Colonic mucosa (tissue), 4 donors: ENCODE data around the gene LLPH. TPM values are rescaled to one million over a fixed set of nuclear protein-coding genes. Genes with fewer than 3 reads are reported as not detected.

Source experiments
- DNase-seq: peaks from one replicate; pipeline ENCODE4 v3.0.0-alpha.2; 2020
- H3K27ac ChIP-seq: fragments of 200-600 bp; one replicate; pipeline ENCODE4 v1.8.0; 2021
- H3K27me3 ChIP-seq: fragments of 200-600 bp; one replicate; pipeline ENCODE4 v1.8.0; 2021
- H3K36me3 ChIP-seq: fragments of 200-600 bp; one replicate; pipeline ENCODE4 v1.8.0; 2021
- H3K4me1 ChIP-seq: fragments of 200-600 bp; one replicate; pipeline ENCODE4 v1.8.0; 2021; ENCODE audit warnings: mild to moderate bottlenecking
- H3K4me3 ChIP-seq: fragments of 200-600 bp; one replicate; pipeline ENCODE4 v1.8.0; 2021
- H3K9ac ChIP-seq, 2 donors: one replicate each; pipeline ENCODE4 v1.7.0; 2013; ENCODE audit warnings: control low read depth in 2 of 2, low read depth in 2 of 2, low read length in 2 of 2
- H3K9me3 ChIP-seq: fragments of 200-600 bp; one replicate; pipeline ENCODE4 v1.8.0; 2021
- intact Hi-C: fragments of 100-400 bp; cut with DNase I; formaldehyde crosslinking; loops from one replicate; pipeline ENCODE4 v1.14.1; 2022
- total RNA-seq, 2 donors: library from RNA; stranded (reverse); fragmentation: NEBNext Ultra II Directional in 1 of 2; extraction: Animal tissue kit (Norgen Biotek cat#: 25700) in 1 of 2; gene quantifications; one replicate each; pipeline ENCODE4 v1.2.1, GENCODE V29; 2021
- TF ChIP-seq, protein P1 (sequence below): fragments of 200-600 bp; IDR thresholded peaks from one replicate; pipeline ENCODE4 v1.8.0; 2022; ENCODE audit warnings: antibody characterized with exemption, mild to moderate bottlenecking
- donor health status: healthy.
- donor health status: DM: no; HTN: no; CAD: no.
- donor health status: DM: no; HTN: no; CAD: no.

Gene LLPH
- total RNA-seq, 2 donors from 2014 or later: 21.0 to 28.5 TPM

DNA sequence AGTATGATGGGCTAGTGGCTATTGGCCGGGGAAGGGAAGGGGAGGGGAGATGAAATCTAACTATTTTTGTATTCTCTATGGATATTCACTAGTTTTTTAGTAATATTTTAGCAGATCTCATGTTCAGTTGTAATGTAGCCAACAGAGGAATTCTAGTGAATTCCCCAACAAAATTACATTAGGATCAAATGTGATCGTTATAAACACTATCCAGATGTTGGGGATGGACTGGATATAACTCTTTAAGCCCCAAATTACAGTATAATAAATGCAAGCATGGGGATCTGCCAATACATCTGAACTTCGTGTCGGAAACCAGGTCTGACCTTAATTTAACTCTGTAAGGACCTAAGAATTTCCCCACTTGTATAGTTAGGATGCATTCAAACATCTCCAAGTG, 21.5 kb downstream of the LLPH start:
- no peaks in the 10 kb centered on the region for H3K9me3 ChIP-seq
- no peak for DNase-seq
- H3K27me3 ChIP-seq: no peaks in the 10 kb centered on the region
- H3K4me1 ChIP-seq: no peaks in the 10 kb centered on the region
- no peak overlapping the region for H3K9ac ChIP-seq
- H3K4me3 ChIP-seq: no peak overlapping the region
- TF ChIP-seq, protein P1, sequence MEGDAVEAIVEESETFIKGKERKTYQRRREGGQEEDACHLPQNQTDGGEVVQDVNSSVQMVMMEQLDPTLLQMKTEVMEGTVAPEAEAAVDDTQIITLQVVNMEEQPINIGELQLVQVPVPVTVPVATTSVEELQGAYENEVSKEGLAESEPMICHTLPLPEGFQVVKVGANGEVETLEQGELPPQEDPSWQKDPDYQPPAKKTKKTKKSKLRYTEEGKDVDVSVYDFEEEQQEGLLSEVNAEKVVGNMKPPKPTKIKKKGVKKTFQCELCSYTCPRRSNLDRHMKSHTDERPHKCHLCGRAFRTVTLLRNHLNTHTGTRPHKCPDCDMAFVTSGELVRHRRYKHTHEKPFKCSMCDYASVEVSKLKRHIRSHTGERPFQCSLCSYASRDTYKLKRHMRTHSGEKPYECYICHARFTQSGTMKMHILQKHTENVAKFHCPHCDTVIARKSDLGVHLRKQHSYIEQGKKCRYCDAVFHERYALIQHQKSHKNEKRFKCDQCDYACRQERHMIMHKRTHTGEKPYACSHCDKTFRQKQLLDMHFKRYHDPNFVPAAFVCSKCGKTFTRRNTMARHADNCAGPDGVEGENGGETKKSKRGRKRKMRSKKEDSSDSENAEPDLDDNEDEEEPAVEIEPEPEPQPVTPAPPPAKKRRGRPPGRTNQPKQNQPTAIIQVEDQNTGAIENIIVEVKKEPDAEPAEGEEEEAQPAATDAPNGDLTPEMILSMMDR: no peak
- intact Hi-C loops: no loop called here
- H3K36me3 ChIP-seq: no peaks in the 10 kb centered on the region
- no peak overlapping the region for H3K27ac ChIP-seq

DNA sequence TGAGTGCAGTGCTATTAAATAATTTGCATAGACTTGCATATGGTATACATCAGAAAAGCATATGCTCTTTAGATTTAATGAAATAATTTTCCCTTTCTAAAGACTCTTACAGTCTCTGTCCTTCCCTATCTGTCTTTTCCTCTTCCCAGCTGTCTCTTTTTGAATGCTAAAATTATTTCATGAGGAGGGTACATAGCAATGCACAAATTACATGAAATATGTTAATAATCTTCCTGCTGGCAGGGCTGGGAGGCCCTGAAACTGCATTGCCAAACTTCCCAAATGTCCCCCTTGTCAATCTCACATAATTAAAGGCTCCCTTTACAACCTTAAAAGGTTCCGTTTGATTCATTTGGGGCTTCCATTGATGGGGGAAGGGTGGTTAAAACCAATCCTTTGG, 22.2 kb downstream of the LLPH start:
- H3K9ac ChIP-seq: no peak overlapping the region
- no peak overlapping the region for H3K4me3 ChIP-seq
- TF ChIP-seq, protein P1: no peak
- H3K27ac ChIP-seq: no peak overlapping the region
- no peaks in the 10 kb centered on the region for H3K4me1 ChIP-seq
- H3K36me3 ChIP-seq: no peaks in the 10 kb centered on the region
- H3K9me3 ChIP-seq: no peaks in the 10 kb centered on the region
- H3K27me3 ChIP-seq: no peaks in the 10 kb centered on the region
- no peak for DNase-seq
- intact Hi-C loops: no loop called here

DNA sequence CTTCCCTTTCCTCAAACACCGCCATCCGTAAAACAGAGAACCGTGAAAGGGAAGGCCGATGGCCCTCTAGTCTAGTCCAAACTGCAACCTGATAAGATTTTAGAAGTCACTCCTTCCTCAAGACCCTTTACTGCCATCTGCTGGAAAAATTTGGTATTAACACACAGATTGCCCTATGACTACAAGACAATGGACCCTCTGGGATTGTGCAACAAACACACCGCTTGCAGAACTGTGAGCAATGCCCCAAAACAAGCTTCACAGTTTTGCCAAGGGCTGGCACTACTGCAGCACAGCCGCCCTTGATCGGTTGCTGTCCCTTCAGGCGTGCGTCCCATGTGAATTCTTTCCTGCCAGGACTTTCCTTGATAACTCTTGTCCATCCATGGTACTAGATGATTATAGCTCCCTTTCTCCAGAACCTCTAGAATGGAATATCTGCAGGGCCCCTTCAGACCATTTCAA, 23.1 kb downstream of the LLPH start:
- Histone ChIP-seq H3K9ac (no peak overlapping the region), H3K4me1 (no peaks in the 10 kb centered on the region), H3K36me3 (no peaks in the 10 kb centered on the region), H3K4me3 (no peak overlapping the region), H3K9me3 (no peaks in the 10 kb centered on the region), H3K27me3 (no peaks in the 10 kb centered on the region), H3K27ac (no peak overlapping the region)
- peak; percentile 78 for DNase-seq
- intact Hi-C loops: no loop called here
- TF ChIP-seq, protein P1: peak; percentile 84

DNA sequence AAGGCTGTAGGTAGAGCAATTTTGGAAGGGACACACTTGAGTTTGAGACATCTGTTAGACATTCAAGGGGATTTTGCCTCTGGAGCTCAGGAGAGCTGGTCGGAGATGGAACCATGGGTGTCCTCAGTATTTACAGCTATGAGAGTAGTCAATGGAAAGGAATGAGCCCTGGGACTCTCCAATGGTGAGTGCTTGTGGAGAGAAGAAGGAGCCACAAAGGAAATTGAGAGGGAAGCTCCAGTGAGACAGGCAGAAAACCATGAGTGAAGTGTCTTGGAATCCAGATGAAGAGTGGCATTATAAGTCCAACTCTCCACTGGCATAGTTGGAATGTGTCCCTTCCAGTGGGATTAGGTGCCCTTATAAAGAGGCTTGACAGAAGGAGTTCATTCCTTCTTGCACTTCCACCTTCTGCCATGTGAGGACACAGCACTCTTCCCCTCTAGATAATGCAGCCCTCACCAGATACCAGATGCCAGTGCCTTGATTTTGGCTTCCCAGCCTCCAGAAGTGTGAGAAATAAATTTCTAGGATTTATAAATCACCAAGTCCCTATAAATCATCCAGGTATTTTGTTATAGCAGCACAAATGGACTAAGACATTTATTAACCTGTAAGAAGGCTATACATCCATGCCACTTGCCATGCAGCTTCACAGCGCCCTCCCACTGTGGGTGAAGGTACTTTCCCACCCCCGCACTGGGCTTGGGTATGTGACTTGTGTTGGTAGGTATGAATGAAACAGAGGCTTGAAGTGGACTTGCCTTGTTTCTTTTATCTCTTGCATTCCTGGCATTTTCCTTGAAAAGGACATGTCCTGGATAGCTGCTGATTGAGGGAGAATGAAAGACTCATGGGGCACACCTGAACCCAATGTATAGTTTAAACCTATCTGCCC, 27.3 kb downstream of the LLPH start:
- H3K9ac ChIP-seq: no peak overlapping the region
- TF ChIP-seq, protein P1: no peak
- H3K36me3 ChIP-seq: no peaks in the 10 kb centered on the region
- H3K27me3 ChIP-seq: no peaks in the 10 kb centered on the region
- H3K27ac ChIP-seq: no peak overlapping the region
- no peak overlapping the region for H3K4me3 ChIP-seq
- H3K4me1 ChIP-seq: no peaks in the 10 kb centered on the region
- intact Hi-C loops: no loop called here
- no peaks in the 10 kb centered on the region for H3K9me3 ChIP-seq
- DNase-seq: no peak

DNA sequence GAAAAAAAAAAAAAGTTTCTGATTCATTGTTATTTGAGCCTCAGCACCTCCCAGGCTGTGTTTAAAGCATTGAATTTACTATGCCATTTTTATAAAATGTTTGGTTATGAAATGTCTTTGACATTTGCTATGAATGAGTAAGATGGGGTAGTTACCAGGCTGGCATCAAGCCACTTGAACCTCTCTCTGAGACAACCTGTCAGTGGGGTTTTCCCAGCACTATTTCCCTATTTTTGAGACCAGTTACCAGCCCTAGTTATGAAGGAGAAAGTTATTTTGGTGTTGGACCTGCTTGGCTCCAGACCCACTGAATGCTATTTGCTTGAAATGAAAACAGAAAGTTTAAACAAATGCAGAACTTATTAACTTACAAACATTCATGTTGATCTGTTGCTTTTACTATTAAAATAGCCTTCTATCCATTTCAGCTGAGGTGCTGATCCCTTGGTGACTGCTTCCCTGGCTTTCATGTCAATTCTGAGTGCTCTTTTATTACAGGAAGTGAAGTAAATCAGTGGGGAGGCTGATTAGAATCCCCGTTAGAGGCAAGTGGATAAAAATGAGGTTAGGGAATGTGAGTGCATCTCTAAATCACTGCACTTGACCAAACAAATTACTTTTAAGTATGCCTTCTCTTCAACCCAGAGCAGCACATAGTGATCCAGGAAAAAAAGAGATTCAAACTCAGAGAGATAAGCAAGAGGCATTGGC, 37.8 kb downstream of the LLPH start:
- no peaks in the 10 kb centered on the region for H3K36me3 ChIP-seq
- TF ChIP-seq, protein P1: no peak

More for the DNA sequence above, 37.8 kb downstream of the LLPH start:
- Histone ChIP-seq H3K27ac (no peak overlapping the region), H3K9ac (no peak overlapping the region), H3K27me3 (no peaks in the 10 kb centered on the region), H3K4me3 (no peak overlapping the region), H3K4me1 (no peaks in the 10 kb centered on the region), H3K9me3 (no peaks in the 10 kb centered on the region)
- intact Hi-C loops: no loop called here
- no peak for DNase-seq
